GM12878 (cell line): ENCODE results near the gene ANAPC4. TPM values are rescaled to one million over a fixed set of nuclear protein-coding genes. Genes with fewer than 3 reads are reported as not detected.

ENCODE experiments used
- ATAC-seq: fragments of 200-7000 bp; cut with Tn5 transposase; 3 replicates; pipeline ENCODE4 v1.9.1; 2020; ENCODE audit warnings: mild to moderate bottlenecking, moderate library complexity
- BruUV-seq: library from RNA; stranded (reverse); fragments of 400-500 nt; replicated peaks from 2 replicates; lab custom pipeline; 2021; lab: Mats Ljungman, UMichigan
- CTCF ChIA-PET: fragments of 300-600 bp; sonication (Branson Sonifier 250); formaldehyde crosslinking; extraction: SDS; loops from one replicate; lab custom pipeline; 2021; ENCODE audit warnings: inconsistent platforms; lab: Yijun Ruan, JAX
- POLR2A ChIA-PET: fragments of 350-600 bp; formaldehyde crosslinking; extraction: SDS; loops from one replicate; lab custom pipeline; 2021; ENCODE audit warnings: inconsistent platforms; lab: Charles Lee
- RAD21 ChIA-PET: fragments of 300-600 bp; sonication (Branson Sonifier 250); formaldehyde crosslinking; loops from one replicate; lab custom pipeline; 2023; ENCODE audit warnings: antibody characterized with exemption; ENCODE audit not compliant: unreplicated experiment; lab: Charles Lee
- SMC1A ChIA-PET: fragments of 300-600 bp; sonication (Branson Sonifier 250); formaldehyde crosslinking; loops from one replicate; lab custom pipeline; 2023; ENCODE audit not compliant: unreplicated experiment, uncharacterized antibody; lab: Charles Lee
- DNase-seq: peaks from one replicate; pipeline ENCODE4 v3.0.0-alpha.2; 2011; ENCODE audit warnings: low read depth, low spot score
- FAIRE-seq: peaks from 3 replicates; lab custom pipeline; 2011; peaks lifted over from hg19 to GRCh38; lab: Jason Lieb, UNC
- H2AFZ ChIP-seq: 2 replicates; pipeline ENCODE4 v1.6.0; 2011; ENCODE audit warnings: low read depth, low read length, control low read depth; ENCODE audit not compliant: control insufficient read depth
- H3K27ac ChIP-seq: 2 replicates; pipeline ENCODE4 v1.5.1; 2011; ENCODE audit warnings: control low read depth; ENCODE audit not compliant: control insufficient read depth, insufficient read depth
- H3K27me3 ChIP-seq, 2 experiments: replicated peaks in 1 of 2; 2 replicates each; pipeline versions ENCODE4 v1.6.0 to v1.6.1; 2011; ENCODE audit warnings: low read length in 1 of 2; ENCODE audit not compliant: control insufficient read depth in 2 of 2, insufficient read depth in 2 of 2
- H3K36me3 ChIP-seq, 2 experiments: 2 replicates each; pipeline ENCODE4 v1.5.1; 2011; ENCODE audit warnings: low read length in 1 of 2; ENCODE audit not compliant: control insufficient read depth in 2 of 2, insufficient read depth in 2 of 2
- H3K4me1 ChIP-seq: 2 replicates; pipeline ENCODE4 v1.6.1; 2011; ENCODE audit warnings: mild to moderate bottlenecking, low read length, moderate library complexity, mixed read lengths; ENCODE audit not compliant: control insufficient read depth, insufficient read depth
- H3K4me2 ChIP-seq: 2 replicates; pipeline ENCODE4 v1.6.0; 2011; ENCODE audit warnings: control low read depth; ENCODE audit not compliant: control insufficient read depth, insufficient read depth
- H3K4me3 ChIP-seq: fragments of 200-600 bp; sonication (generic); 2 replicates; pipeline ENCODE4 v1.5.1; 2016
- H3K79me2 ChIP-seq: 2 replicates; pipeline ENCODE4 v1.6.0; 2011; ENCODE audit warnings: low read length; ENCODE audit not compliant: control insufficient read depth, insufficient read depth
- H3K9ac ChIP-seq: 2 replicates; pipeline ENCODE4 v1.8.0; 2011; ENCODE audit warnings: low read length, control low read depth, mixed read lengths; ENCODE audit not compliant: control insufficient read depth, insufficient read depth
- H3K9me3 ChIP-seq: replicated peaks from 3 replicates; pipeline ENCODE4 v1.5.1; 2011; ENCODE audit warnings: mild to moderate bottlenecking, low read length; ENCODE audit not compliant: control insufficient read depth, insufficient read depth
- H4K20me1 ChIP-seq: 2 replicates; pipeline ENCODE4 v1.6.0; 2011; ENCODE audit not compliant: control insufficient read depth, insufficient read depth
- CBFB ChIP-seq: IDR thresholded peaks from 2 replicates; pipeline ENCODE4 v1.6.1; 2016; ENCODE audit warnings: antibody characterized with exemption, low read depth
- JUNB ChIP-seq: IDR thresholded peaks from 2 replicates; pipeline ENCODE4 v1.6.1; 2016; ENCODE audit warnings: antibody characterized with exemption, mild to moderate bottlenecking
- MTA3 ChIP-seq: IDR thresholded peaks from 2 replicates; pipeline ENCODE4 v1.6.1; 2012; ENCODE audit warnings: low read length, inconsistent platforms, borderline replicate concordance
- MYB ChIP-seq: fragments of 150-350 bp; IDR thresholded peaks from 2 replicates; pipeline ENCODE4 v1.6.1; 2014; ENCODE audit warnings: mild to moderate bottlenecking, low read depth, low read length, borderline replicate concordance
- POLR2A ChIP-seq: IDR thresholded peaks from 2 replicates; pipeline ENCODE4 v1.6.1; 2011; ENCODE audit warnings: low read depth, mild to moderate bottlenecking, low read length
- SP1 ChIP-seq: IDR thresholded peaks from one replicate; pipeline ENCODE4 v1.6.1; 2011; ENCODE audit warnings: low read depth, low read length
- STAT3 ChIP-seq: IDR thresholded peaks from 2 replicates; pipeline ENCODE4 v1.6.1; 2011; ENCODE audit warnings: low read depth, low read length, improper control_type of control experiment
- WRNIP1 ChIP-seq: IDR thresholded peaks from 2 replicates; pipeline ENCODE4 v1.6.1; 2011; ENCODE audit warnings: low read depth, low read length, improper control_type of control experiment, borderline replicate concordance
- ZNF207 ChIP-seq: fragments of 450-650 bp; IDR thresholded peaks from 2 replicates; pipeline ENCODE4 v1.6.1; 2014; ENCODE audit warnings: antibody characterized with exemption, mild to moderate bottlenecking, borderline replicate concordance
- WGBS: methylation state at CpG from one replicate; pipeline ENCODE4 v1.1.6; 2016; ENCODE audit warnings: low lambda C conversion rate; ENCODE audit not compliant: insufficient replicate concordance, insufficient coverage; ENCODE audit errors: missing lambda C conversion rate; 5-methylcytosine and 5-hydroxymethylcytosine counted together
- in situ Hi-C: fragments of 300-500 bp; cut with MboI; formaldehyde crosslinking; loops from 9 replicates; pipeline ENCODE4 v1.14.3; 2018; ENCODE audit warnings: mixed read lengths
- intact Hi-C: fragments of 100-400 bp; cut with micrococcal nuclease; formaldehyde crosslinking; loops from one replicate; pipeline ENCODE4 v1.14.2; 2022; ENCODE audit not compliant: unreplicated experiment
- polyA plus RNA-seq, 11 experiments: library from polyadenylated mRNA; depleted of rRNA in 4 of 11; unstranded in 6 of 11; stranded (reverse) in 5 of 11; fragments of >200 nt; fragmentation: Nextera tagmentation in 4 of 11; fragmentation: Illumina TruSeq in 1 of 11; extraction: Ambion mirVana in 4 of 11; extraction: Trizol in 1 of 11; gene quantifications; 1 replicate in 1 of 11; 2 replicates in 10 of 11; pipeline versions ENCODE4 v1.2.1 to v1.2.3, GENCODE V29; 2011 to 2016; ENCODE audit warnings: inconsistent platforms in 2 of 11, missing spikeins in 2 of 11, low read depth in 1 of 11
- total RNA-seq, 4 experiments: library from RNA; depleted of rRNA in 3 of 4; stranded (reverse); fragments of >200 nt in 3 of 4; fragmentation: Illumina TruSeq in 1 of 4; extraction: Trizol in 1 of 4; gene quantifications; 2 replicates each; pipeline versions ENCODE4 v1.2.1 to v1.2.3, GENCODE V29; 2013 to 2021
- TF ChIP-seq, protein P1 (sequence below): IDR thresholded peaks from 2 replicates; pipeline ENCODE4 v1.6.1; 2012; ENCODE audit warnings: low read depth, low read length, improper control_type of control experiment
- TF ChIP-seq, protein P2 (sequence below): fragments of 450-650 bp; IDR thresholded peaks from 2 replicates; pipeline ENCODE4 v1.6.1; 2017; ENCODE audit warnings: mild to moderate bottlenecking
- TF ChIP-seq, protein P3 (sequence below): IDR thresholded peaks from 2 replicates; pipeline ENCODE4 v1.6.1; 2011; ENCODE audit warnings: low read depth, low read length, improper control_type of control experiment, borderline replicate concordance
- TF ChIP-seq, protein P4 (sequence below): fragments of 450-650 bp; IDR thresholded peaks from 2 replicates; pipeline ENCODE4 v1.6.1; 2018; ENCODE audit warnings: mild to moderate bottlenecking, low read depth, moderate library complexity; ENCODE audit not compliant: partially characterized antibody
- TF ChIP-seq, protein P5 (sequence below): fragments of 150-350 bp; IDR thresholded peaks from 2 replicates; pipeline ENCODE4 v1.6.1; 2016; ENCODE audit warnings: low read depth, low read length

ANAPC4 gene
- total and polyA plus RNA-seq, 10 of the 15 experiments (the other 5 are each of a cell fraction or from before 2014, with no cell fraction given) = 16.3 to 50.2 (median 29.9) TPM

DNA sequence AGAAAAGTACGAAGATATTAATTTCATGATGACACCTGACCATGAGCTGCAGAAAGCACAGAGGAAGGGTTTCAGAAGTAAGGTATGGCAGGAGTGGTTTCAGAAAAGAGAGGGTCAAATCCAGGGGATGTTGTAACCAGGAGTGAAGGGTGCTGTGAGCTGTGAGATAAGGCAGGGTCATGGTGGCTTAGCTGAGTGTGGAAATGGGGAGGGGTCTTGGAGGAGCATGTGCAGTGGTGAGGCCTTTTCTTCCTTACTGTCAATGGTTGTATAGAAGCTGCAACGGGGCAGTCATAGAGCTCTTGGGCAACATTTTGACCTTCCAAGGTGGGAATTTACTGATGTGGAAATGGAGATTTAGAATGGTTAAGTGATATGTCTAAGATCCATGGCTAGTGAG, 2.5 kb downstream of the ANAPC4 start:
- ChIA-PET SMC1A (interaction anchor here (0.9 to 2.6 kb wide), 4 partner anchors 11 to 400 kb away, joined by 3 to 11 read pairs (median 4); partner anchors contain the start of gene ZCCHC4), CTCF (interaction anchor here (0.9 to 5.4 kb wide), 5 partner anchors 10 to 199 kb away, joined by 3 to 28 read pairs (median 6); partner anchors contain the start of genes PI4K2B and ZCCHC4), RAD21 (no interaction called here), POLR2A (interaction anchor here (0.9 kb wide), 1 partner anchor 28 kb away, joined by 4 read pairs; no protein-coding TSS in a partner anchor)
- in situ Hi-C loops = loop anchor here (25.0 kb wide), 1 partner anchor 817 kb away; no protein-coding TSS in a partner anchor
- no peak overlapping the region for H2AFZ ChIP-seq
- no peaks in the 10 kb centered on the region for H4K20me1 ChIP-seq
- no peaks in the 10 kb centered on the region for H3K4me1 ChIP-seq
- H3K36me3 ChIP-seq = peaks cover 0 to 15% of the 10 kb centered on the region in 2 experiments
- intact Hi-C loops = loop anchor here (5.0 kb wide), 3 partner anchors 147 to 797 kb away; partner anchors contain the start of genes DHX15, PI4K2B and SEPSECS
- no peak for ATAC-seq
- H3K79me2 ChIP-seq = peaks cover 27% of the 10 kb centered on the region
- H3K4me2 ChIP-seq = peak overlapping the region; percentile 17
- no TSS peak for BruUV-seq
- 100% methylated on average over 2 of the region's 2 CpGs for WGBS
- peak overlapping the region; percentile 96; the same call in 1 of the 2 replicates for H3K4me3 ChIP-seq
- H3K9me3 ChIP-seq = no peaks in the 10 kb centered on the region
- H3K9ac ChIP-seq = no peak overlapping the region
- no peaks in the 10 kb centered on the region for H3K27me3 ChIP-seq
- H3K27ac ChIP-seq = no peak overlapping the region
- FAIRE-seq = no peak
- DNase-seq = no peak
- TF ChIP-seq JUNB (no peak), MYB (no peak), SP1 (no peak), WRNIP1 (no peak), CBFB (no peak), POLR2A (no peak), STAT3 (no peak), ZNF207 (no peak), MTA3 (no peak)
- TF ChIP-seq, protein P1, sequence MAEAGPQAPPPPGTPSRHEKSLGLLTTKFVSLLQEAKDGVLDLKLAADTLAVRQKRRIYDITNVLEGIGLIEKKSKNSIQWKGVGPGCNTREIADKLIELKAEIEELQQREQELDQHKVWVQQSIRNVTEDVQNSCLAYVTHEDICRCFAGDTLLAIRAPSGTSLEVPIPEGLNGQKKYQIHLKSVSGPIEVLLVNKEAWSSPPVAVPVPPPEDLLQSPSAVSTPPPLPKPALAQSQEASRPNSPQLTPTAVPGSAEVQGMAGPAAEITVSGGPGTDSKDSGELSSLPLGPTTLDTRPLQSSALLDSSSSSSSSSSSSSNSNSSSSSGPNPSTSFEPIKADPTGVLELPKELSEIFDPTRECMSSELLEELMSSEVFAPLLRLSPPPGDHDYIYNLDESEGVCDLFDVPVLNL = no peak
- TF ChIP-seq, protein P2, sequence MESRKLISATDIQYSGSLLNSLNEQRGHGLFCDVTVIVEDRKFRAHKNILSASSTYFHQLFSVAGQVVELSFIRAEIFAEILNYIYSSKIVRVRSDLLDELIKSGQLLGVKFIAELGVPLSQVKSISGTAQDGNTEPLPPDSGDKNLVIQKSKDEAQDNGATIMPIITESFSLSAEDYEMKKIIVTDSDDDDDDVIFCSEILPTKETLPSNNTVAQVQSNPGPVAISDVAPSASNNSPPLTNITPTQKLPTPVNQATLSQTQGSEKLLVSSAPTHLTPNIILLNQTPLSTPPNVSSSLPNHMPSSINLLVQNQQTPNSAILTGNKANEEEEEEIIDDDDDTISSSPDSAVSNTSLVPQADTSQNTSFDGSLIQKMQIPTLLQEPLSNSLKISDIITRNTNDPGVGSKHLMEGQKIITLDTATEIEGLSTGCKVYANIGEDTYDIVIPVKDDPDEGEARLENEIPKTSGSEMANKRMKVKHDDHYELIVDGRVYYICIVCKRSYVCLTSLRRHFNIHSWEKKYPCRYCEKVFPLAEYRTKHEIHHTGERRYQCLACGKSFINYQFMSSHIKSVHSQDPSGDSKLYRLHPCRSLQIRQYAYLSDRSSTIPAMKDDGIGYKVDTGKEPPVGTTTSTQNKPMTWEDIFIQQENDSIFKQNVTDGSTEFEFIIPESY = no peak
- TF ChIP-seq, protein P3, sequence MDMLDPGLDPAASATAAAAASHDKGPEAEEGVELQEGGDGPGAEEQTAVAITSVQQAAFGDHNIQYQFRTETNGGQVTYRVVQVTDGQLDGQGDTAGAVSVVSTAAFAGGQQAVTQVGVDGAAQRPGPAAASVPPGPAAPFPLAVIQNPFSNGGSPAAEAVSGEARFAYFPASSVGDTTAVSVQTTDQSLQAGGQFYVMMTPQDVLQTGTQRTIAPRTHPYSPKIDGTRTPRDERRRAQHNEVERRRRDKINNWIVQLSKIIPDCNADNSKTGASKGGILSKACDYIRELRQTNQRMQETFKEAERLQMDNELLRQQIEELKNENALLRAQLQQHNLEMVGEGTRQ = no peak
- TF ChIP-seq, protein P4, sequence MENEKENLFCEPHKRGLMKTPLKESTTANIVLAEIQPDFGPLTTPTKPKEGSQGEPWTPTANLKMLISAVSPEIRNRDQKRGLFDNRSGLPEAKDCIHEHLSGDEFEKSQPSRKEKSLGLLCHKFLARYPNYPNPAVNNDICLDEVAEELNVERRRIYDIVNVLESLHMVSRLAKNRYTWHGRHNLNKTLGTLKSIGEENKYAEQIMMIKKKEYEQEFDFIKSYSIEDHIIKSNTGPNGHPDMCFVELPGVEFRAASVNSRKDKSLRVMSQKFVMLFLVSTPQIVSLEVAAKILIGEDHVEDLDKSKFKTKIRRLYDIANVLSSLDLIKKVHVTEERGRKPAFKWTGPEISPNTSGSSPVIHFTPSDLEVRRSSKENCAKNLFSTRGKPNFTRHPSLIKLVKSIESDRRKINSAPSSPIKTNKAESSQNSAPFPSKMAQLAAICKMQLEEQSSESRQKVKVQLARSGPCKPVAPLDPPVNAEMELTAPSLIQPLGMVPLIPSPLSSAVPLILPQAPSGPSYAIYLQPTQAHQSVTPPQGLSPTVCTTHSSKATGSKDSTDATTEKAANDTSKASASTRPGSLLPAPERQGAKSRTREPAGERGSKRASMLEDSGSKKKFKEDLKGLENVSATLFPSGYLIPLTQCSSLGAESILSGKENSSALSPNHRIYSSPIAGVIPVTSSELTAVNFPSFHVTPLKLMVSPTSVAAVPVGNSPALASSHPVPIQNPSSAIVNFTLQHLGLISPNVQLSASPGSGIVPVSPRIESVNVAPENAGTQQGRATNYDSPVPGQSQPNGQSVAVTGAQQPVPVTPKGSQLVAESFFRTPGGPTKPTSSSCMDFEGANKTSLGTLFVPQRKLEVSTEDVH = no peak
- TF ChIP-seq, protein P5, sequence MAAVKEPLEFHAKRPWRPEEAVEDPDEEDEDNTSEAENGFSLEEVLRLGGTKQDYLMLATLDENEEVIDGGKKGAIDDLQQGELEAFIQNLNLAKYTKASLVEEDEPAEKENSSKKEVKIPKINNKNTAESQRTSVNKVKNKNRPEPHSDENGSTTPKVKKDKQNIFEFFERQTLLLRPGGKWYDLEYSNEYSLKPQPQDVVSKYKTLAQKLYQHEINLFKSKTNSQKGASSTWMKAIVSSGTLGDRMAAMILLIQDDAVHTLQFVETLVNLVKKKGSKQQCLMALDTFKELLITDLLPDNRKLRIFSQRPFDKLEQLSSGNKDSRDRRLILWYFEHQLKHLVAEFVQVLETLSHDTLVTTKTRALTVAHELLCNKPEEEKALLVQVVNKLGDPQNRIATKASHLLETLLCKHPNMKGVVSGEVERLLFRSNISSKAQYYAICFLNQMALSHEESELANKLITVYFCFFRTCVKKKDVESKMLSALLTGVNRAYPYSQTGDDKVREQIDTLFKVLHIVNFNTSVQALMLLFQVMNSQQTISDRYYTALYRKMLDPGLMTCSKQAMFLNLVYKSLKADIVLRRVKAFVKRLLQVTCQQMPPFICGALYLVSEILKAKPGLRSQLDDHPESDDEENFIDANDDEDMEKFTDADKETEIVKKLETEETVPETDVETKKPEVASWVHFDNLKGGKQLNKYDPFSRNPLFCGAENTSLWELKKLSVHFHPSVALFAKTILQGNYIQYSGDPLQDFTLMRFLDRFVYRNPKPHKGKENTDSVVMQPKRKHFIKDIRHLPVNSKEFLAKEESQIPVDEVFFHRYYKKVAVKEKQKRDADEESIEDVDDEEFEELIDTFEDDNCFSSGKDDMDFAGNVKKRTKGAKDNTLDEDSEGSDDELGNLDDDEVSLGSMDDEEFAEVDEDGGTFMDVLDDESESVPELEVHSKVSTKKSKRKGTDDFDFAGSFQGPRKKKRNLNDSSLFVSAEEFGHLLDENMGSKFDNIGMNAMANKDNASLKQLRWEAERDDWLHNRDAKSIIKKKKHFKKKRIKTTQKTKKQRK = no peak
